ENCODE data around the gene GDF7. TPM values are rescaled to one million over a fixed set of nuclear protein-coding genes. Genes with fewer than 3 reads are reported as not detected.

GDF7 gene
- total RNA-seq, 6 donors from 2014 or later, result under 0.01 to 1.8 (median 0.44) TPM

- no peak overlapping the region for H3K27ac ChIP-seq
- H3K4me3 ChIP-seq, result no peak overlapping the region
- no peaks in the 10 kb centered on the region for H3K27me3 ChIP-seq
- DNase-seq, result no peak
- peaks cover 9 to 45% (median 37%) of the 10 kb centered on the region in 4 donors for H3K36me3 ChIP-seq
- TF ChIP-seq POLR2A (IDR thresholded peaks at IDR 0.05) (no peak), CTCF (IDR thresholded peaks at IDR 0.05) (no peak), EP300 (IDR thresholded peaks at IDR 0.05) (no peak), POLR2AphosphoS5 (IDR thresholded peaks at IDR 0.05) (no peak)
- H3K4me1 ChIP-seq, result peaks cover 26 to 33% (median 27%) of the 10 kb centered on the region in 4 donors
- ATAC-seq (ENCODE audit: low FRiP score in 2 of 2), result no peak
- no peaks in the 10 kb centered on the region for H3K9me3 ChIP-seq
- 86 to 91% methylated on average over 10 of the region's 10 CpGs for WGBS, 2 donors
These were observed 21.2 kb upstream of the GDF7 start for GRCh38 chr2:20645761-20646160.

GRCh38 chr2:20646446-20646845, 20.5 kb upstream of the GDF7 start:
- Histone ChIP-seq H3K9me3 (no peaks in the 10 kb centered on the region), H3K4me1 (peaks cover 27 to 36% (median 30%) of the 10 kb centered on the region in 4 donors), H3K27ac (no peak overlapping the region), H3K27me3 (no peaks in the 10 kb centered on the region), H3K4me3 (no peak overlapping the region), H3K36me3 (peaks cover 9 to 38% (median 31%) of the 10 kb centered on the region in 4 donors)
- ATAC-seq (ENCODE audit: low FRiP score in 2 of 2) (no peak), DNase-seq (no peak)
- no peak for TF ChIP-seq EP300 (IDR thresholded peaks at IDR 0.05)
- TF ChIP-seq POLR2AphosphoS5 (IDR thresholded peaks at IDR 0.05), result no peak
- TF ChIP-seq CTCF (IDR thresholded peaks at IDR 0.05), result no peak
- TF ChIP-seq POLR2A (IDR thresholded peaks at IDR 0.05), result no peak
- 96% methylated on average over 20 of the region's 20 CpGs for WGBS, 2 donors

- H3K4me1 ChIP-seq, result peaks cover 28 to 37% (median 30%) of the 10 kb centered on the region in 4 donors
- no peak for ATAC-seq (ENCODE audit: low FRiP score in 2 of 2)
- no peaks in the 10 kb centered on the region for H3K27me3 ChIP-seq
- no peaks in the 10 kb centered on the region for H3K9me3 ChIP-seq
- no peak overlapping the region for H3K27ac ChIP-seq
- peaks cover 9 to 35% (median 29%) of the 10 kb centered on the region in 4 donors for H3K36me3 ChIP-seq
- no peak overlapping the region for H3K4me3 ChIP-seq
- 96% methylated on average over 3 of the region's 3 CpGs for WGBS, 2 donors
- no peak for DNase-seq
- TF ChIP-seq POLR2AphosphoS5 (IDR thresholded peaks at IDR 0.05) (no peak), EP300 (IDR thresholded peaks at IDR 0.05) (no peak), CTCF (IDR thresholded peaks at IDR 0.05) (no peak), POLR2A (IDR thresholded peaks at IDR 0.05) (no peak)
These were observed 19.7 kb upstream of the GDF7 start for GRCh38 chr2:20647211-20647610.

- H3K36me3 ChIP-seq, result peaks cover 9 to 33% (median 28%) of the 10 kb centered on the region in 4 donors
- ATAC-seq (ENCODE audit: low FRiP score in 2 of 2) (no peak), DNase-seq (no peak)
- H3K9me3 ChIP-seq, result no peaks in the 10 kb centered on the region
- H3K27ac ChIP-seq, result no peak overlapping the region
- no peak overlapping the region for H3K4me3 ChIP-seq
- no peaks in the 10 kb centered on the region for H3K27me3 ChIP-seq
- TF ChIP-seq CTCF (IDR thresholded peaks at IDR 0.05) (no peak), EP300 (IDR thresholded peaks at IDR 0.05) (no peak)
- 84 to 87% methylated on average over 5 to 8 of the region's 8 CpGs for WGBS, 2 donors
- peaks cover 25 to 32% (median 27%) of the 10 kb centered on the region in 4 donors for H3K4me1 ChIP-seq
These were observed 19.2 kb upstream of the GDF7 start for GRCh38 chr2:20647738-20648137.

GRCh38 chr2:20648206-20648605, 18.7 kb upstream of the GDF7 start:
- Histone ChIP-seq H3K36me3 (peaks cover 9 to 28% (median 25%) of the 10 kb centered on the region in 4 donors), H3K9me3 (no peaks in the 10 kb centered on the region), H3K4me1 (peaks cover 25 to 29% (median 26%) of the 10 kb centered on the region in 4 donors), H3K27me3 (no peaks in the 10 kb centered on the region), H3K4me3 (no peak overlapping the region), H3K27ac (no peak overlapping the region)
- DNase-seq (no peak), ATAC-seq (ENCODE audit: low FRiP score in 2 of 2) (no peak)
- WGBS, 2 donors, result 88 to 98% methylated on average over 4 of the region's 4 CpGs
- TF ChIP-seq CTCF (IDR thresholded peaks at IDR 0.05) (no peak), EP300 (IDR thresholded peaks at IDR 0.05) (no peak), POLR2A (IDR thresholded peaks at IDR 0.05) (no peak), POLR2AphosphoS5 (IDR thresholded peaks at IDR 0.05) (no peak)

Measured in upper lobe of left lung (tissue), 6 donors.